GM12878 (cell line): ENCODE measurements around the gene RNF175. TPM values are rescaled to one million over a fixed set of nuclear protein-coding genes. Genes with fewer than 3 reads are reported as not detected.
A peak's percentile ranks its signal among the peaks of the same experiment; 100 is the strongest.

Source experiments
- ATAC-seq: fragments of 200-7000 bp; cut with Tn5 transposase; 3 replicates; pipeline ENCODE4 v1.9.1; 2020; ENCODE audit warnings: mild to moderate bottlenecking, moderate library complexity
- BruUV-seq: library from RNA; stranded (reverse); fragments of 400-500 nt; replicated peaks from 2 replicates; lab custom pipeline; 2021; lab: Mats Ljungman, UMichigan
- CTCF ChIA-PET: fragments of 300-600 bp; sonication (Branson Sonifier 250); formaldehyde crosslinking; extraction: SDS; loops from one replicate; lab custom pipeline; 2021; ENCODE audit warnings: inconsistent platforms; lab: Yijun Ruan, JAX
- POLR2A ChIA-PET: fragments of 350-600 bp; formaldehyde crosslinking; extraction: SDS; loops from one replicate; lab custom pipeline; 2021; ENCODE audit warnings: inconsistent platforms; lab: Charles Lee
- RAD21 ChIA-PET: fragments of 300-600 bp; sonication (Branson Sonifier 250); formaldehyde crosslinking; loops from one replicate; lab custom pipeline; 2023; ENCODE audit warnings: antibody characterized with exemption; ENCODE audit not compliant: unreplicated experiment; lab: Charles Lee
- SMC1A ChIA-PET: fragments of 300-600 bp; sonication (Branson Sonifier 250); formaldehyde crosslinking; loops from one replicate; lab custom pipeline; 2023; ENCODE audit not compliant: unreplicated experiment, uncharacterized antibody; lab: Charles Lee
- DNase-seq: peaks from one replicate; pipeline ENCODE4 v3.0.0-alpha.2; 2011; ENCODE audit warnings: low read depth, low spot score
- FAIRE-seq: peaks from 3 replicates; lab custom pipeline; 2011; peaks lifted over from hg19 to GRCh38; lab: Jason Lieb, UNC
- H2AFZ ChIP-seq: 2 replicates; pipeline ENCODE4 v1.6.0; 2011; ENCODE audit warnings: low read depth, low read length, control low read depth; ENCODE audit not compliant: control insufficient read depth
- H3K27ac ChIP-seq: 2 replicates; pipeline ENCODE4 v1.5.1; 2011; ENCODE audit warnings: control low read depth; ENCODE audit not compliant: control insufficient read depth, insufficient read depth
- H3K27me3 ChIP-seq, 2 experiments: replicated peaks in 1 of 2; 2 replicates each; pipeline versions ENCODE4 v1.6.0 to v1.6.1; 2011; ENCODE audit warnings: low read length in 1 of 2; ENCODE audit not compliant: control insufficient read depth in 2 of 2, insufficient read depth in 2 of 2
- H3K36me3 ChIP-seq, 2 experiments: 2 replicates each; pipeline ENCODE4 v1.5.1; 2011; ENCODE audit warnings: low read length in 1 of 2; ENCODE audit not compliant: control insufficient read depth in 2 of 2, insufficient read depth in 2 of 2
- H3K4me1 ChIP-seq: 2 replicates; pipeline ENCODE4 v1.6.1; 2011; ENCODE audit warnings: mild to moderate bottlenecking, low read length, moderate library complexity, mixed read lengths; ENCODE audit not compliant: control insufficient read depth, insufficient read depth
- H3K4me2 ChIP-seq: 2 replicates; pipeline ENCODE4 v1.6.0; 2011; ENCODE audit warnings: control low read depth; ENCODE audit not compliant: control insufficient read depth, insufficient read depth
- H3K4me3 ChIP-seq: fragments of 200-600 bp; sonication (generic); 2 replicates; pipeline ENCODE4 v1.5.1; 2016
- H3K79me2 ChIP-seq: 2 replicates; pipeline ENCODE4 v1.6.0; 2011; ENCODE audit warnings: low read length; ENCODE audit not compliant: control insufficient read depth, insufficient read depth
- H3K9ac ChIP-seq: 2 replicates; pipeline ENCODE4 v1.8.0; 2011; ENCODE audit warnings: low read length, control low read depth, mixed read lengths; ENCODE audit not compliant: control insufficient read depth, insufficient read depth
- H3K9me3 ChIP-seq: replicated peaks from 3 replicates; pipeline ENCODE4 v1.5.1; 2011; ENCODE audit warnings: mild to moderate bottlenecking, low read length; ENCODE audit not compliant: control insufficient read depth, insufficient read depth
- H4K20me1 ChIP-seq: 2 replicates; pipeline ENCODE4 v1.6.0; 2011; ENCODE audit not compliant: control insufficient read depth, insufficient read depth
- CEBPB ChIP-seq, 2 experiments: fragments of 150-350 bp in 1 of 2; IDR thresholded peaks; 2 replicates each; pipeline ENCODE4 v1.6.1; 2012 to 2014; ENCODE audit warnings: low read depth in 2 of 2, low read length in 2 of 2, borderline replicate concordance in 1 of 2, inconsistent platforms in 1 of 2
- CREB1 ChIP-seq: IDR thresholded peaks from 2 replicates; pipeline ENCODE4 v1.6.1; 2012; ENCODE audit warnings: low read depth, mild to moderate bottlenecking, inconsistent platforms
- IKZF1 ChIP-seq: fragments of 450-650 bp; conservative IDR thresholded peaks from 2 replicates; pipeline ENCODE4 v1.6.1; 2017; ENCODE audit warnings: antibody characterized with exemption, mild to moderate bottlenecking
- IKZF2 ChIP-seq, 2 experiments: fragments of 450-650 bp; IDR thresholded peaks; 2 replicates each; pipeline ENCODE4 v1.6.1; 2017; ENCODE audit warnings: mild to moderate bottlenecking in 2 of 2, moderate library complexity in 2 of 2
- JUNB ChIP-seq: IDR thresholded peaks from 2 replicates; pipeline ENCODE4 v1.6.1; 2016; ENCODE audit warnings: antibody characterized with exemption, mild to moderate bottlenecking
- MTA2 ChIP-seq: fragments of 450-650 bp; IDR thresholded peaks from 2 replicates; pipeline ENCODE4 v1.6.1; 2016; ENCODE audit warnings: low read depth, mild to moderate bottlenecking, moderate library complexity
- MTA3 ChIP-seq: IDR thresholded peaks from 2 replicates; pipeline ENCODE4 v1.6.1; 2012; ENCODE audit warnings: low read length, inconsistent platforms, borderline replicate concordance
- NR2C2 ChIP-seq: IDR thresholded peaks from 2 replicates; pipeline ENCODE4 v1.6.1; 2011; ENCODE audit warnings: borderline replicate concordance, low read depth; ENCODE audit not compliant: control insufficient read depth, insufficient read length
- RUNX3 ChIP-seq: IDR thresholded peaks from 2 replicates; pipeline ENCODE4 v1.6.1; 2012; ENCODE audit warnings: low read length, inconsistent platforms
- SMAD5 ChIP-seq: IDR thresholded peaks from 2 replicates; pipeline ENCODE4 v1.6.1; 2016; ENCODE audit warnings: antibody characterized with exemption, low read depth
- WGBS: methylation state at CpG from one replicate; pipeline ENCODE4 v1.1.6; 2016; ENCODE audit warnings: low lambda C conversion rate; ENCODE audit not compliant: insufficient replicate concordance, insufficient coverage; ENCODE audit errors: missing lambda C conversion rate; 5-methylcytosine and 5-hydroxymethylcytosine counted together
- in situ Hi-C: fragments of 300-500 bp; cut with MboI; formaldehyde crosslinking; loops from 9 replicates; pipeline ENCODE4 v1.14.3; 2018; ENCODE audit warnings: mixed read lengths
- intact Hi-C: fragments of 100-400 bp; cut with micrococcal nuclease; formaldehyde crosslinking; loops from one replicate; pipeline ENCODE4 v1.14.2; 2022; ENCODE audit not compliant: unreplicated experiment
- polyA plus RNA-seq, 11 experiments: library from polyadenylated mRNA; depleted of rRNA in 4 of 11; unstranded in 6 of 11; stranded (reverse) in 5 of 11; fragments of >200 nt; fragmentation: Nextera tagmentation in 4 of 11; fragmentation: Illumina TruSeq in 1 of 11; extraction: Ambion mirVana in 4 of 11; extraction: Trizol in 1 of 11; gene quantifications; 1 replicate in 1 of 11; 2 replicates in 10 of 11; pipeline versions ENCODE4 v1.2.1 to v1.2.3, GENCODE V29; 2011 to 2016; ENCODE audit warnings: inconsistent platforms in 2 of 11, missing spikeins in 2 of 11, low read depth in 1 of 11
- total RNA-seq, 4 experiments: library from RNA; depleted of rRNA in 3 of 4; stranded (reverse); fragments of >200 nt in 3 of 4; fragmentation: Illumina TruSeq in 1 of 4; extraction: Trizol in 1 of 4; gene quantifications; 2 replicates each; pipeline versions ENCODE4 v1.2.1 to v1.2.3, GENCODE V29; 2013 to 2021
- TF ChIP-seq, protein P1 (sequence below): fragments of 150-350 bp; IDR thresholded peaks from 2 replicates; pipeline ENCODE4 v1.6.1; 2016; ENCODE audit warnings: low read depth, low read length
- TF ChIP-seq, protein P2 (sequence below): IDR thresholded peaks from 2 replicates; pipeline ENCODE4 v1.6.1; 2011; ENCODE audit warnings: mild to moderate bottlenecking, low read depth, low read length, moderate library complexity; ENCODE audit not compliant: insufficient replicate concordance
- TF ChIP-seq, protein P3 (sequence below): fragments of 450-650 bp; IDR thresholded peaks from 2 replicates; pipeline ENCODE4 v1.6.1; 2017; ENCODE audit warnings: mild to moderate bottlenecking, moderate library complexity

RNF175 gene
- total and polyA plus RNA-seq, 10 of the 15 experiments (the other 5 are each of a cell fraction or from before 2014, with no cell fraction given) = not detected

DNA sequence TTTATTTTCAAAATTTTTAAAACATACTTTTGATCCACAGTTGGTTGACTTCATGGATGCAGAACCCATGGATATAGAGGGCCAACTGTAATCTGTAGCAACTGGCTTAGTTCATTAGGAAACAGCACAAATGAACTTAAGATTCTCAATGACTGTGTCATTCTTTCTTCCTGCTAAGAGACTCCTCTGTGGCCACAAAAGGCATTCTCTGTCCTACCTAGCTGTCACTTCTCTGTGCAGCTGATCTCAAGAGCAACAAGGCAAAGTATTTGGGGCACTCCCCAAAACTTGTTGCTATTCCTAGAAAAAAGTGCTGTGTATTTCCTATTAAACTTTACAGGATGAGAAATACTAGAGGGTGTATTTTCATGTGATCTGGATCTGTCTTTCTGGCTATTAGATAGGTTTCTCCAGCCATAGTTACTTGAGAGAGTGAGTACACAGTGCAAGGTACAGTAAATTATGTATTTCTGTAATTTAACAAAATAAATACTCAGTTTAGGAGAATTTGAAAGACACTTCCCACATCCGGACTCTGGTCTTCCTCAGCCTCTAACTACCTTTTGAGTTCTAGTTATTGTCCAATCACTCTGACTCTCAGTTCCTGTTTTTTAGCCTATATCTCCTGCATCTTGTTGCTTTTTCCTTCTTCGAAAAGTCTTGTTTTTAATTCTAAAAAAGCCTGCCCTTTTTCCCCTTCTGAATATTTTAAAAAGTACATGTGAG lies 53.9 kb downstream of the RNF175 start:
- Histone ChIP-seq H3K4me3 (no peak overlapping the region), H3K27ac (no peak overlapping the region), H4K20me1 (no peaks in the 10 kb centered on the region), H3K9ac (no peak overlapping the region), H3K27me3 (no peaks in the 10 kb centered on the region; a peak in 1 of 4 replicates), H3K9me3 (no peaks in the 10 kb centered on the region), H3K36me3 (no peaks in the 10 kb centered on the region), H3K4me2 (no peak overlapping the region; the same call in 1 of the 2 replicates), H2AFZ (no peak overlapping the region), H3K4me1 (no peaks in the 10 kb centered on the region; the same call in 1 of the 2 replicates), H3K79me2 (no peaks in the 10 kb centered on the region)
- CTCF ChIA-PET = interaction anchor here (0.7 kb wide), 1 partner anchor 321 kb away, joined by 3 read pairs; no protein-coding TSS in a partner anchor
- in situ Hi-C loops (no loop called here), intact Hi-C loops (no loop called here)
- 11% methylated on average over 2 of the region's 2 CpGs for WGBS
- POLR2A ChIA-PET = no interaction called here
- DNase-seq = peak; percentile 38
- no peak for FAIRE-seq
- no TSS peak for BruUV-seq
- RAD21 ChIA-PET = no interaction called here
- SMC1A ChIA-PET = no interaction called here
- ATAC-seq = peak; percentile 74
- TF ChIP-seq CREB1 = no peak
- TF ChIP-seq, protein P1, sequence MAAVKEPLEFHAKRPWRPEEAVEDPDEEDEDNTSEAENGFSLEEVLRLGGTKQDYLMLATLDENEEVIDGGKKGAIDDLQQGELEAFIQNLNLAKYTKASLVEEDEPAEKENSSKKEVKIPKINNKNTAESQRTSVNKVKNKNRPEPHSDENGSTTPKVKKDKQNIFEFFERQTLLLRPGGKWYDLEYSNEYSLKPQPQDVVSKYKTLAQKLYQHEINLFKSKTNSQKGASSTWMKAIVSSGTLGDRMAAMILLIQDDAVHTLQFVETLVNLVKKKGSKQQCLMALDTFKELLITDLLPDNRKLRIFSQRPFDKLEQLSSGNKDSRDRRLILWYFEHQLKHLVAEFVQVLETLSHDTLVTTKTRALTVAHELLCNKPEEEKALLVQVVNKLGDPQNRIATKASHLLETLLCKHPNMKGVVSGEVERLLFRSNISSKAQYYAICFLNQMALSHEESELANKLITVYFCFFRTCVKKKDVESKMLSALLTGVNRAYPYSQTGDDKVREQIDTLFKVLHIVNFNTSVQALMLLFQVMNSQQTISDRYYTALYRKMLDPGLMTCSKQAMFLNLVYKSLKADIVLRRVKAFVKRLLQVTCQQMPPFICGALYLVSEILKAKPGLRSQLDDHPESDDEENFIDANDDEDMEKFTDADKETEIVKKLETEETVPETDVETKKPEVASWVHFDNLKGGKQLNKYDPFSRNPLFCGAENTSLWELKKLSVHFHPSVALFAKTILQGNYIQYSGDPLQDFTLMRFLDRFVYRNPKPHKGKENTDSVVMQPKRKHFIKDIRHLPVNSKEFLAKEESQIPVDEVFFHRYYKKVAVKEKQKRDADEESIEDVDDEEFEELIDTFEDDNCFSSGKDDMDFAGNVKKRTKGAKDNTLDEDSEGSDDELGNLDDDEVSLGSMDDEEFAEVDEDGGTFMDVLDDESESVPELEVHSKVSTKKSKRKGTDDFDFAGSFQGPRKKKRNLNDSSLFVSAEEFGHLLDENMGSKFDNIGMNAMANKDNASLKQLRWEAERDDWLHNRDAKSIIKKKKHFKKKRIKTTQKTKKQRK = no peak
- no peak for TF ChIP-seq NR2C2
- TF ChIP-seq CEBPB (IDR thresholded peaks at IDR 0.05; ENCODE audit: borderline replicate concordance in 1 of 2, low read depth in 2 of 2, low read length in 2 of 2) = no peak
- TF ChIP-seq, protein P2, sequence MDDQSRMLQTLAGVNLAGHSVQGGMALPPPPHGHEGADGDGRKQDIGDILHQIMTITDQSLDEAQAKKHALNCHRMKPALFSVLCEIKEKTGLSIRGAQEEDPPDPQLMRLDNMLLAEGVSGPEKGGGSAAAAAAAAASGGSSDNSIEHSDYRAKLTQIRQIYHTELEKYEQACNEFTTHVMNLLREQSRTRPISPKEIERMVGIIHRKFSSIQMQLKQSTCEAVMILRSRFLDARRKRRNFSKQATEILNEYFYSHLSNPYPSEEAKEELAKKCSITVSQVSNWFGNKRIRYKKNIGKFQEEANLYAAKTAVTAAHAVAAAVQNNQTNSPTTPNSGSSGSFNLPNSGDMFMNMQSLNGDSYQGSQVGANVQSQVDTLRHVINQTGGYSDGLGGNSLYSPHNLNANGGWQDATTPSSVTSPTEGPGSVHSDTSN = no peak
- no peak for TF ChIP-seq MTA3
- peak; percentile 16; the same call in 1 of the 2 replicates for TF ChIP-seq RUNX3
- no peak for TF ChIP-seq JUNB
- TF ChIP-seq, protein P3, sequence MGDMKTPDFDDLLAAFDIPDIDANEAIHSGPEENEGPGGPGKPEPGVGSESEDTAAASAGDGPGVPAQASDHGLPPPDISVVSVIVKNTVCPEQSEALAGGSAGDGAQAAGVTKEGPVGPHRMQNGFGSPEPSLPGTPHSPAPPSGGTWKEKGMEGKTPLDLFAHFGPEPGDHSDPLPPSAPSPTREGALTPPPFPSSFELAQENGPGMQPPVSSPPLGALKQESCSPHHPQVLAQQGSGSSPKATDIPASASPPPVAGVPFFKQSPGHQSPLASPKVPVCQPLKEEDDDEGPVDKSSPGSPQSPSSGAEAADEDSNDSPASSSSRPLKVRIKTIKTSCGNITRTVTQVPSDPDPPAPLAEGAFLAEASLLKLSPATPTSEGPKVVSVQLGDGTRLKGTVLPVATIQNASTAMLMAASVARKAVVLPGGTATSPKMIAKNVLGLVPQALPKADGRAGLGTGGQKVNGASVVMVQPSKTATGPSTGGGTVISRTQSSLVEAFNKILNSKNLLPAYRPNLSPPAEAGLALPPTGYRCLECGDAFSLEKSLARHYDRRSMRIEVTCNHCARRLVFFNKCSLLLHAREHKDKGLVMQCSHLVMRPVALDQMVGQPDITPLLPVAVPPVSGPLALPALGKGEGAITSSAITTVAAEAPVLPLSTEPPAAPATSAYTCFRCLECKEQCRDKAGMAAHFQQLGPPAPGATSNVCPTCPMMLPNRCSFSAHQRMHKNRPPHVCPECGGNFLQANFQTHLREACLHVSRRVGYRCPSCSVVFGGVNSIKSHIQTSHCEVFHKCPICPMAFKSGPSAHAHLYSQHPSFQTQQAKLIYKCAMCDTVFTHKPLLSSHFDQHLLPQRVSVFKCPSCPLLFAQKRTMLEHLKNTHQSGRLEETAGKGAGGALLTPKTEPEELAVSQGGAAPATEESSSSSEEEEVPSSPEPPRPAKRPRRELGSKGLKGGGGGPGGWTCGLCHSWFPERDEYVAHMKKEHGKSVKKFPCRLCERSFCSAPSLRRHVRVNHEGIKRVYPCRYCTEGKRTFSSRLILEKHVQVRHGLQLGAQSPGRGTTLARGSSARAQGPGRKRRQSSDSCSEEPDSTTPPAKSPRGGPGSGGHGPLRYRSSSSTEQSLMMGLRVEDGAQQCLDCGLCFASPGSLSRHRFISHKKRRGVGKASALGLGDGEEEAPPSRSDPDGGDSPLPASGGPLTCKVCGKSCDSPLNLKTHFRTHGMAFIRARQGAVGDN = no peak
- TF ChIP-seq IKZF2 (IDR thresholded peaks at IDR 0.05) = peak; percentile 44 to 58; a peak in 3 of 4 replicates
- TF ChIP-seq MTA2 = peak; percentile 38; the same call in 1 of the 2 replicates
- peak; percentile 37; the same call in 1 of the 2 replicates for TF ChIP-seq IKZF1
- no peak for TF ChIP-seq SMAD5
